SK-N-MC (cell line): ENCODE data around the gene SS18.

Experiments used
- DNase-seq: peaks from one replicate; pipeline ENCODE4 v3.0.0-alpha.2; 2011; ENCODE audit warnings: low read depth, low spot score
- H3K27ac ChIP-seq: fragments of 200-600 bp; sonication (generic); 2 replicates; pipeline ENCODE4 v1.5.1; 2016; ENCODE audit warnings: mixed run types
- H3K36me3 ChIP-seq: fragments of 200-600 bp; sonication (generic); 2 replicates; pipeline ENCODE4 v1.6.1; 2017; ENCODE audit warnings: antibody characterized with exemption, low read length, mixed read lengths; ENCODE audit not compliant: insufficient read depth
- H3K4me3 ChIP-seq: fragments of 200-600 bp; sonication (generic); 2 replicates; pipeline ENCODE4 v1.5.1; 2016
- H3K9ac ChIP-seq: fragments of 200-600 bp; sonication (generic); 2 replicates; pipeline ENCODE4 v1.8.0; 2017; ENCODE audit warnings: mixed run types, mixed read lengths; ENCODE audit not compliant: insufficient read length
- H3K9me3 ChIP-seq: fragments of 200-600 bp; sonication (generic); 2 replicates; pipeline ENCODE4 v1.6.1; 2017; ENCODE audit warnings: low read depth, mild to moderate bottlenecking, antibody characterized with exemption, low read length, moderate library complexity, mixed read lengths
- EZH2 ChIP-seq: fragments of 200-600 bp; sonication (generic); IDR thresholded peaks from one replicate; pipeline ENCODE4 v1.6.1; 2017; ENCODE audit warnings: antibody characterized with exemption
- FOXP2 ChIP-seq: optimal IDR thresholded peaks from 2 replicates; pipeline ENCODE3; 2011; ENCODE audit warnings: mild to moderate bottlenecking, moderate library complexity; ENCODE audit not compliant: insufficient read depth; ENCODE audit errors: extremely low read length, control extremely low read depth
- POLR2AphosphoS5 ChIP-seq: IDR thresholded peaks from 2 replicates; pipeline ENCODE4 v1.6.1; 2012; ENCODE audit warnings: mild to moderate bottlenecking, low read depth, low read length, borderline replicate concordance

The SS18 gene

DNA sequence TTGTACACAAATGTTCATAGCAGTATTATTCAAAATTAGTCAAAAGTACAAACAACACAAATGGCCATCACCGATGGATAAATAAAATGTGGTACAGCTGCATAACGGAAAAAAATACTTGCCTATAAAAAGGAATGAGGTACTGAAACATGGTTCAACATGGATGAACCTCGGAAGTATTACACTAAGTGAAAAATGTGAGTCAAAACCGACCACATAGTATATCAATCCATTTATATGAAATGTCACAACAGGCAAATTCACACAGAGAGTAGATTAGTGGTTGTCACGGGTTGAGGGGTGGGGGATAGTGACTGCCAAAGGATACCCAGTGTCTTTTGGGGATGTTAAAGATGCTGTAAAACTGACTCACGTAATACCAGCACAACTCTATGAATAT, 3.5 kb downstream of the SS18 start:
- Histone ChIP-seq H3K4me3 (no peak overlapping the region), H3K27ac (no peak overlapping the region)

DNA sequence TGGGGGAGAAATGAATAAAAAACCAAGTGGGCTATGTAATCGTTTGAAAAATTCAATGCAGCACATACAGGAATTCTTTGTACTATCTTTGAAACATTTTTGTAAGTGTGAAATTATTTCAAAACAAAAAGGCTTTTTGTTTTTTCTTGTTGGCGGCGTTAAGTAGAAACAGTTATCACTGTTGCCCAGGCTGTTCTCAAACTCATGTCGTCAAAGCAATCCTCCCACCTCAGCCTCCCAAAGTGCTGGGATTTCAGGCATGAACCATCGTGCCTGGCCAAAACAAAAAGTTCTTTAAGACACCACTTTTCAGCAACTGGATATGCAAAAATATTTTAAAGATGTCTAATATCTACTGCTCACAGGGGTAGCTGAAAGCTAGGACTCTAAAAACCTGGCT, 5.4 kb downstream of the SS18 start:
- no peak overlapping the region for H3K4me3 ChIP-seq
- H3K27ac ChIP-seq: no peak overlapping the region
- TF ChIP-seq POLR2AphosphoS5 (no peak), FOXP2 (no peak), EZH2 (no peak)
- H3K36me3 ChIP-seq: peaks cover 71% of the 10 kb centered on the region
- no peak overlapping the region for H3K9ac ChIP-seq
- no peaks in the 10 kb centered on the region for H3K9me3 ChIP-seq
- no peak for DNase-seq

More for the DNA sequence above, 3.5 kb downstream of the SS18 start:
- Histone ChIP-seq H3K36me3 (peaks cover 56% of the 10 kb centered on the region), H3K9ac (no peak overlapping the region), H3K9me3 (no peaks in the 10 kb centered on the region)
- TF ChIP-seq POLR2AphosphoS5: no peak
- no peak for TF ChIP-seq FOXP2
- no peak for TF ChIP-seq EZH2
- DNase-seq: no peak

DNA sequence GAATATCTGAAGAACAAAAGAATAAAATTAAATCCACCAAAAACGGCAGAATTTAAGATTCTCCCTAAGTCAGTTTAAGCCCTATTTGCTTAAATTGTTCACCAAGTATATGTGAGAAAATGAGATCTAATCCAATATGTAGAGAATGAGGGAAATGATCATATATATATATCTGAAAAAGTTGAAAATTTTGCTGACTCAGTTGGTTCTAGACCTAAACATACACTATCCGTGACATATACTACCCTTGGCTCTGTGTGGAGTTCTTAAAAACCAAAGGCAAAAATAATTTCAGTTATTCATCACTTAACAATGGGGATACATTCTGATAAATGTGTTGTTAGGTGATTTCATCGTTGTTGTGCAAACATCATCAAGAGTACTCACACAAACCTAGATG, 7.3 kb downstream of the SS18 start:
- no peak for TF ChIP-seq FOXP2
- no peak overlapping the region for H3K9ac ChIP-seq
- peaks cover 75% of the 10 kb centered on the region for H3K36me3 ChIP-seq
- DNase-seq: no peak
- H3K4me3 ChIP-seq: no peak overlapping the region
- no peak overlapping the region for H3K27ac ChIP-seq
- H3K9me3 ChIP-seq: no peaks in the 10 kb centered on the region

DNA sequence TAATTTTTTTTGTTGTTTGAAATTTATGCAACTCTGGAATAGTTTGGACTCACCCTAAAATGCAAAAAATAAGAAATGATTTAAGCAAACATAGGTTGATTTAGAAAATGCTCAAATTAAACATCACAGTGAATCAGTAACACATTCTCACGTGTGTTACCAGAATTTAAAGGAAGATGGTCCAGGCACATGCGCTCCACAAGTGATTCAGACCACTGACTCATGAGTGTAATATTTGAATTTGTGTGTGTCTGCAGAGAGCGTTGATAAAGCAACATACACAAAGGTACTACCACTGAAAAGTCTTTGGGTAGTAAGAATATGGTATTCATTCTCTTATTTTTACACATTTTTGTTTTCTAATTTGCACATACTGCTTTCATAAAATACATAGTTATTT, 7.9 kb downstream of the SS18 start:
- H3K27ac ChIP-seq: no peak overlapping the region
- H3K9ac ChIP-seq: no peak overlapping the region
- no peaks in the 10 kb centered on the region for H3K9me3 ChIP-seq
- no peak overlapping the region for H3K4me3 ChIP-seq
- DNase-seq: no peak
- H3K36me3 ChIP-seq: peaks cover 80% of the 10 kb centered on the region
- no peak for TF ChIP-seq POLR2AphosphoS5
- TF ChIP-seq EZH2: no peak
- TF ChIP-seq FOXP2: no peak

DNA sequence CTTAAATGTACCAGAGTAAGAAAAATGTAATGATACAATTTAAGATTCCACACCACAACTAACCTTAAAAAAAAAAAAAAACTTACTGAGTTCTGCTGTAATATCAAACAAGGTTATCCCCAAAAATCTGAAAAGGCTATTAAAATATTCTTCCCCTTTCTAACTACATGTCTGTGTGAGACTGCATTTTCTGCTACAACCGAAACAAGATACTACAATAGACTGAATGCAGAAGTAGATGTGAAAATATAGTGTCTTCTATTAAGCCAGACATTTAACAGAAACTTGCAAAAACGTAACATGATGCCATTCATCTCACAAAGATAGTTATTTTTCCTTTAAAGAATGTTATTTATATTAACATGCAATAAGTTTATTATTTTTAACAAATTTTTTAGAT, 16.2 kb downstream of the SS18 start:
- H3K9ac ChIP-seq: no peak overlapping the region
- no peak overlapping the region for H3K4me3 ChIP-seq
- TF ChIP-seq EZH2 (no peak), POLR2AphosphoS5 (no peak), FOXP2 (no peak)
- no peak for DNase-seq
- no peak overlapping the region for H3K27ac ChIP-seq
- peaks cover 11% of the 10 kb centered on the region; the same call in 1 of the 2 replicates for H3K9me3 ChIP-seq
- peaks cover 82% of the 10 kb centered on the region for H3K36me3 ChIP-seq

DNA sequence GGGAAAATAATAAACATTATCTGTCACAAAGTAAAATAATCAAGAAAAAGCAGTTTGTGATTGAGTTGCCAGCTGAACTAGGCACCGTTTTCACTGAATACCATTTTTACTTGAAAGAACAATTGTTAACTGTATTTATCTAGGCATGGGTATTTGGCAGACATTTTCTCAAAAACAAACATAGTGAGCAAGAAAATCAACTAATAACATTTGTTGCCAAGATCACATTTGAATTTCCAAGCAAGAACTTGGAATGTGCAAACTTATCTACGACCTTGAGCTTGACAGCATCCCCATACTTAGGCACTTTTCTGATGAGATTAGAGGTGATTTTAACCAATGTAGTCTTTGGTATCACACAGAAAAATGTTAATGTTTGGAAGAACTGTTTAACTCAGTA, 16.7 kb downstream of the SS18 start:
- no peak for DNase-seq
- Histone ChIP-seq H3K9me3 (peaks cover 11% of the 10 kb centered on the region; the same call in 1 of the 2 replicates), H3K36me3 (peaks cover 86% of the 10 kb centered on the region), H3K4me3 (no peak overlapping the region), H3K9ac (no peak overlapping the region), H3K27ac (0 out of 2 replicates have a peak overlapping the region, but pooled peaks have one; percentile 22)
- no peak for TF ChIP-seq POLR2AphosphoS5
- no peak for TF ChIP-seq FOXP2

DNA sequence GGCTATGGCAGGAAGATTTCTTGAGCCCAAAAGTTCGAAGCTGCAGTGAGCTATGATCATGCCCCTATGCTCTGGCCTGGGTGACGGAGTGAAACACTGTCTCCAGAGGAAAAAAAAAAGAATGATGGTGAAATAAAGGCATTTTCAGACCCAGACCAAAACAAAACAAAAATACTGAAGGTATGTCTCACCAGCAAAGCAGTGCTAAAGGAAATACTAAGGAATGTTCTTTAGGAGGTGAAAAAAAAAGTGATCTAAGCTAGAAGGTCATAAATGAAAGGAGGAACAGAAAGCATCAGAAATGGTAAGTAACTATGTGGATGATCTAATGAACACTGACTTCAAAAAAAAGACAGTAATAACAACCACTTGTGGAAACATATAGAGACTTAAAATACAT, 18.7 kb downstream of the SS18 start:
- TF ChIP-seq POLR2AphosphoS5 (no peak), FOXP2 (no peak), EZH2 (no peak)
- H3K4me3 ChIP-seq: no peak overlapping the region
- H3K36me3 ChIP-seq: peaks cover 88% of the 10 kb centered on the region
- no peak for DNase-seq
- peaks cover 11% of the 10 kb centered on the region; the same call in 1 of the 2 replicates for H3K9me3 ChIP-seq
- H3K27ac ChIP-seq: no peak overlapping the region
- H3K9ac ChIP-seq: no peak overlapping the region

DNA sequence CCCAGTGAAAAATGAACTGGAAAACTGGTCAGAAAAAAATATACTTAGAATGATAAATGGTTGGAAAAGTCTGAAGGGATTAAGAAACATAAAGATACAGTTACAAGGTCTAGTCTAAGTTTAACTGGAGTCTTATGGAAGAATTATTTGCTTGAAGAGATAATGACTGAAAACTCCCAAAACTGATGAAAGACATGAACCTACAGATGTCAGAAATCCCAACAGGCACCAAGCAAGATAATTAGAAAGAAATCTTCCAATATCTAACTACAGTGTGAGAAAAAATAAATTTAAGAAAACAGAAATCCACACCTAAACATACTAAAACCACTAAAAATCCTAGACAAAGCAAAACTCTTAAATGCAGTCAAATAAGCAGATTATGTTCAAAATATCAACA, 19.4 kb downstream of the SS18 start:
- H3K9me3 ChIP-seq: peaks cover 11% of the 10 kb centered on the region; the same call in 1 of the 2 replicates
- no peak for TF ChIP-seq EZH2
- no peak for TF ChIP-seq POLR2AphosphoS5
- TF ChIP-seq FOXP2: no peak
- no peak overlapping the region for H3K4me3 ChIP-seq
- H3K27ac ChIP-seq: no peak overlapping the region
- peaks cover 88% of the 10 kb centered on the region for H3K36me3 ChIP-seq
- H3K9ac ChIP-seq: no peak overlapping the region
- no peak for DNase-seq

DNA sequence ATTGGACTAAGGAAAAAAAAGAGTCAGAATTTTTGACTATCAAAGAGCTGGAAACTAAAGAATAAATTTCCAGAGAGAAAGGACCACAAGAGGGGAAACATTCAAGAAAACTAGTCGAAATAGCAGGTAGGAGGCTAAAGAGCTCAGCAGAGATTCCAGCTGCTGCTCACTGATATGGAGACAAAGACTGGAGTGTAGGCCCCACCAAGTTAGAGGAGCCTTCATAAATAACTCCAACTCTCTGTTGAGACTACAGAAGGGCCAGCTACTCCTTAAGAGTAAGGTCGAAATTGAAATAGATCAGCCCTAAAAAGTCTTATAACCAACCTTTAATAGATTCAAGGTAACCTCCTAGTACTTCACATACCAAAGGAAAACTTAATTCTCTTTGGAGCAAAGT, 31.1 kb downstream of the SS18 start:
- Histone ChIP-seq H3K9ac (no peak overlapping the region), H3K9me3 (no peaks in the 10 kb centered on the region), H3K4me3 (no peak overlapping the region), H3K27ac (no peak overlapping the region), H3K36me3 (peaks cover 51% of the 10 kb centered on the region)
- TF ChIP-seq POLR2AphosphoS5: no peak
- TF ChIP-seq EZH2: no peak
- DNase-seq: no peak

DNA sequence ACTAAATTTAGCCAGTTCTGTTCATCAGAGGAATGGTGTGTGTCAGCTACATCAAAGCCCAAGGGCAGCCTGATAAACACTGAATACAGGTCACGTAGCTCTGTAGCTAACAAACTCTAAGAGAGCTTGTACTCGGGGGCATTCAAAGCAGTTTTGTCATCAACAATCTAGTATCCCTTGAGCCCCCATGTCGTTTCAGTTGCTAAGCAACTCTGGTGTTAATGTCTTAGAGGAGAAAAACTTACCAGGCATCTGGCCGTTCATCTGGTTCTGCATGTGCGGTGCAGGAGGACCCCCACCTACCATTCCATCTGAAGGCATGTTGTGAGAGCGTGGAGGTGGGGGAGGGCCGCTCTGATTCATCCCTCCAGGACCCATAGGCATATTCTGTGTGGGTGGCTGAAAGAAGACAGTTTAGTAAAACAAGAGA, 33.1 kb downstream of the SS18 start:
- Histone ChIP-seq H3K4me3 (no peak overlapping the region), H3K36me3 (peaks cover 65% of the 10 kb centered on the region), H3K9ac (no peak overlapping the region), H3K27ac (no peak overlapping the region), H3K9me3 (no peaks in the 10 kb centered on the region)
- TF ChIP-seq EZH2: no peak
- no peak for TF ChIP-seq FOXP2
- no peak for TF ChIP-seq POLR2AphosphoS5
- DNase-seq: no peak
